H9 (cell line): ENCODE results near the gene MXI1. TPM values are rescaled to one million over a fixed set of nuclear protein-coding genes. Genes with fewer than 3 reads are reported as not detected.
A peak's percentile ranks its signal among the peaks of the same experiment; 100 is the strongest.

ENCODE experiments used
- DNase-seq: peaks from one replicate; pipeline ENCODE4 v3.0.0-alpha.2; 2017
- H2AFZ ChIP-seq: one replicate; pipeline ENCODE4 v1.6.1; 2013; ENCODE audit warnings: mild to moderate bottlenecking, low read length, control low read depth, moderate library complexity
- H2AK5ac ChIP-seq: 2 replicates; pipeline ENCODE4 v1.6.1; 2013; ENCODE audit warnings: low read length, control low read depth, mixed read lengths; ENCODE audit not compliant: insufficient read length
- H2BK120ac ChIP-seq: one replicate; pipeline ENCODE4 v1.6.1; 2013; ENCODE audit warnings: low read depth, mild to moderate bottlenecking, low read length, control low read depth, inconsistent platforms; ENCODE audit not compliant: poor library complexity, severe bottlenecking
- H2BK12ac ChIP-seq: 2 replicates; pipeline ENCODE4 v1.6.1; 2013; ENCODE audit warnings: low read length, control low read depth, mixed read lengths, low read depth; ENCODE audit not compliant: insufficient read length
- H2BK15ac ChIP-seq: 2 replicates; pipeline ENCODE4 v1.6.1; 2013; ENCODE audit warnings: low read depth, low read length, control low read depth
- H2BK20ac ChIP-seq: one replicate; pipeline ENCODE4 v1.6.1; 2013; ENCODE audit warnings: low read depth, mild to moderate bottlenecking, low read length, control low read depth, inconsistent platforms; ENCODE audit not compliant: poor library complexity, severe bottlenecking
- H2BK5ac ChIP-seq: 2 replicates; pipeline ENCODE4 v1.6.1; 2013; ENCODE audit warnings: low read length, control low read depth, mixed read lengths; ENCODE audit not compliant: insufficient read length
- H3K14ac ChIP-seq: 2 replicates; pipeline ENCODE4 v1.6.1; 2013; ENCODE audit warnings: low read length, control low read depth; ENCODE audit not compliant: insufficient read depth
- H3K18ac ChIP-seq: 2 replicates; pipeline ENCODE4 v1.6.1; 2013; ENCODE audit warnings: low read depth, mild to moderate bottlenecking, mixed read lengths, low read length, control low read depth; ENCODE audit not compliant: insufficient read length
- H3K23ac ChIP-seq: 2 replicates; pipeline ENCODE4 v1.6.1; 2013; ENCODE audit warnings: low read length, control low read depth, mixed read lengths, low read depth; ENCODE audit not compliant: insufficient read length
- H3K23me2 ChIP-seq: 2 replicates; pipeline ENCODE4 v1.6.1; 2013; ENCODE audit warnings: low read depth, mild to moderate bottlenecking, mixed read lengths, low read length, control low read depth; ENCODE audit not compliant: insufficient read length, poor library complexity, severe bottlenecking
- H3K27ac ChIP-seq: 2 replicates; pipeline ENCODE4 v1.5.1; 2013; ENCODE audit warnings: low read length, control low read depth, mixed read lengths, low read depth; ENCODE audit not compliant: insufficient read length
- H3K27me3 ChIP-seq: 2 replicates; pipeline ENCODE4 v1.6.1; 2013; ENCODE audit warnings: low read length, control low read depth, inconsistent platforms; ENCODE audit not compliant: insufficient read depth
- H3K4ac ChIP-seq: 2 replicates; pipeline ENCODE4 v1.6.1; 2013; ENCODE audit warnings: low read depth, mild to moderate bottlenecking, control low read depth, inconsistent platforms, low read length, moderate library complexity
- H3K4me1 ChIP-seq: 2 replicates; pipeline ENCODE4 v1.6.1; 2013; ENCODE audit warnings: low read length, control low read depth, inconsistent platforms; ENCODE audit not compliant: insufficient read depth
- H3K4me2 ChIP-seq: 2 replicates; pipeline ENCODE4 v1.6.1; 2013; ENCODE audit warnings: low read length, control low read depth, mixed read lengths; ENCODE audit not compliant: insufficient read length, insufficient read depth
- H3K56ac ChIP-seq: 2 replicates; pipeline ENCODE4 v1.6.1; 2013; ENCODE audit warnings: low read depth, mild to moderate bottlenecking, mixed read lengths, low read length, control low read depth; ENCODE audit not compliant: insufficient read length
- H3K79me1 ChIP-seq: 2 replicates; pipeline ENCODE4 v1.6.1; 2013; ENCODE audit warnings: low read depth, mild to moderate bottlenecking, moderate library complexity, low read length, control low read depth, inconsistent platforms; ENCODE audit not compliant: insufficient read depth, poor library complexity, severe bottlenecking
- H3K79me2 ChIP-seq: 2 replicates; pipeline ENCODE4 v1.6.1; 2013; ENCODE audit warnings: low read length, control low read depth, inconsistent platforms; ENCODE audit not compliant: insufficient read depth
- H3K9ac ChIP-seq: 2 replicates; pipeline ENCODE4 v1.6.1; 2013; ENCODE audit warnings: low read length, control low read depth, mixed read lengths; ENCODE audit not compliant: insufficient read length; ENCODE audit errors: extremely low read depth
- H3K9me3 ChIP-seq: one replicate; pipeline ENCODE4 v1.6.1; 2013; ENCODE audit warnings: low read depth, low read length, inconsistent platforms; ENCODE audit not compliant: control insufficient read depth
- H3T11ph ChIP-seq: one replicate; pipeline ENCODE4 v1.6.1; 2013; ENCODE audit warnings: mild to moderate bottlenecking, low read length, control low read depth, inconsistent platforms
- H4K20me1 ChIP-seq: one replicate; pipeline ENCODE4 v1.6.1; 2013; ENCODE audit not compliant: control insufficient read depth, insufficient read length, insufficient read depth
- H4K5ac ChIP-seq: 2 replicates; pipeline ENCODE4 v1.6.1; 2013; ENCODE audit warnings: low read depth, mild to moderate bottlenecking, mixed read lengths, low read length, control low read depth; ENCODE audit not compliant: insufficient read length
- H4K8ac ChIP-seq: replicated peaks from 2 replicates; pipeline ENCODE4 v1.6.1; 2013; ENCODE audit warnings: low read length, control low read depth, mixed read lengths, low read depth; ENCODE audit not compliant: insufficient read length
- H4K91ac ChIP-seq: 2 replicates; pipeline ENCODE4 v1.6.1; 2013; ENCODE audit warnings: low read depth, mild to moderate bottlenecking, moderate library complexity, mixed read lengths, low read length, control low read depth; ENCODE audit not compliant: insufficient read length
- H3K27ac Mint-ChIP-seq, 3 experiments: 2 replicates in 2 of 3; 3 replicates in 1 of 3; pipeline ENCODE4 v1.8.0; 2020 to 2021; ENCODE audit warnings: mixed read lengths in 3 of 3, mild to moderate bottlenecking in 1 of 3, moderate library complexity in 1 of 3
- H3K27me3 Mint-ChIP-seq: 2 replicates; pipeline ENCODE4 v1.8.0; 2021; ENCODE audit warnings: low read depth, mild to moderate bottlenecking, moderate library complexity, mixed read lengths
- H3K36me3 Mint-ChIP-seq, 3 experiments: 2 replicates in 2 of 3; 3 replicates in 1 of 3; pipeline ENCODE4 v1.8.0; 2020 to 2021; ENCODE audit warnings: low read depth in 3 of 3, mixed read lengths in 3 of 3; ENCODE audit not compliant: insufficient read depth in 1 of 3
- H3K4me1 Mint-ChIP-seq, 2 experiments: 2 replicates each; pipeline ENCODE4 v1.8.0; 2020; ENCODE audit warnings: mixed read lengths in 2 of 2
- H3K4me3 Mint-ChIP-seq, 2 experiments: 2 replicates in 1 of 2; 3 replicates in 1 of 2; pipeline ENCODE4 v1.8.0; 2020 to 2021; ENCODE audit warnings: mild to moderate bottlenecking in 2 of 2, mixed read lengths in 2 of 2, moderate library complexity in 1 of 2
- H3K9me3 Mint-ChIP-seq, 2 experiments: 2 replicates in 1 of 2; 3 replicates in 1 of 2; pipeline ENCODE4 v1.8.0; 2020; ENCODE audit warnings: mild to moderate bottlenecking in 2 of 2, mixed read lengths in 2 of 2, moderate library complexity in 1 of 2
- WGBS: extraction: QIAGEN DNeasy Blood & Tissue Kit; methylation state at CpG from one replicate; pipeline ENCODE4 v1.1.7; 2013; ENCODE audit warnings: missing lambda C conversion rate, low lambda C conversion rate, mixed read lengths; ENCODE audit not compliant: insufficient read length; ENCODE audit errors: extremely low coverage; 5-methylcytosine and 5-hydroxymethylcytosine counted together
- total RNA-seq: library from RNA; stranded (reverse); gene quantifications from 2 replicates; pipeline ENCODE4 v1.2.1, GENCODE V29; 2021
- TF ChIP-seq, protein P1 (sequence below): fragments of 200-600 bp; sonication (generic); conservative IDR thresholded peaks from 3 replicates; pipeline ENCODE4 v1.8.0; 2021; ENCODE audit warnings: antibody characterized with exemption, mild to moderate bottlenecking

The MXI1 gene
- total RNA-seq, 1 experiment from 2014 or later: 5.6 TPM

DNA sequence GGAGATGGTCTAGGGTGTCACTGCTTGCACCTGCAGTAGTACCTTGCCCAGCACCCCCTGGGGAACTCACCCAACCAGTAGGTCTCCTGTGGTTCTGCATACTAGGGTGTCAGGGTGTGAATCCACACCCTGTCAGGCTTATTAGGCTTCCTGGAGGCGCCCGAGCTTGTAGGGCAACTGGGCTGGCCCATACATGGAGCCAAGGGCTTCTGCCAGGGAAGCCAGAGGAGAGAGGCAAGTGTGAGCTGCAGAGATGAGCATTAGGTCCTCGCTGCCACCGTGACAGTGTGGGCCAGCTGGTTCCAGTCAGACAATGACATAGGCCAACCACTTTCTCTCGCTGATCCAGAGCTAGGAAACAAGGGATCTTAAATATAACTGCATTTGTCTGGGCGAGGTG lies 11.2 kb downstream of the MXI1 start:
- Histone ChIP-seq H3K79me1 (no peaks in the 10 kb centered on the region), H4K8ac (no peak overlapping the region), H3K23ac (no peak overlapping the region), H3K18ac (peak overlapping the region; percentile 0), H3K27me3 (no peaks in the 10 kb centered on the region), H3K9ac (no peak overlapping the region), H3K27ac (no peak overlapping the region), H2BK15ac (no peak overlapping the region), H2AK5ac (no peak overlapping the region), H3T11ph (no peak overlapping the region), H4K91ac (no peak overlapping the region), H2BK120ac (no peak overlapping the region), H3K79me2 (no peaks in the 10 kb centered on the region), H2BK20ac (no peak overlapping the region), H4K20me1 (no peaks in the 10 kb centered on the region), H3K23me2 (peaks cover 3% of the 10 kb centered on the region), H2BK5ac (no peak overlapping the region), H3K4me2 (no peak overlapping the region), H3K14ac (no peak overlapping the region), H2BK12ac (no peak overlapping the region), H3K4me1 (peaks cover 7% of the 10 kb centered on the region; the same call in 1 of the 2 replicates), H2AFZ (no peak overlapping the region), H3K4ac (no peak overlapping the region), H4K5ac (no peak overlapping the region), H3K56ac (no peak overlapping the region), H3K9me3 (no peaks in the 10 kb centered on the region)
- no peak for DNase-seq
- TF ChIP-seq, protein P1, sequence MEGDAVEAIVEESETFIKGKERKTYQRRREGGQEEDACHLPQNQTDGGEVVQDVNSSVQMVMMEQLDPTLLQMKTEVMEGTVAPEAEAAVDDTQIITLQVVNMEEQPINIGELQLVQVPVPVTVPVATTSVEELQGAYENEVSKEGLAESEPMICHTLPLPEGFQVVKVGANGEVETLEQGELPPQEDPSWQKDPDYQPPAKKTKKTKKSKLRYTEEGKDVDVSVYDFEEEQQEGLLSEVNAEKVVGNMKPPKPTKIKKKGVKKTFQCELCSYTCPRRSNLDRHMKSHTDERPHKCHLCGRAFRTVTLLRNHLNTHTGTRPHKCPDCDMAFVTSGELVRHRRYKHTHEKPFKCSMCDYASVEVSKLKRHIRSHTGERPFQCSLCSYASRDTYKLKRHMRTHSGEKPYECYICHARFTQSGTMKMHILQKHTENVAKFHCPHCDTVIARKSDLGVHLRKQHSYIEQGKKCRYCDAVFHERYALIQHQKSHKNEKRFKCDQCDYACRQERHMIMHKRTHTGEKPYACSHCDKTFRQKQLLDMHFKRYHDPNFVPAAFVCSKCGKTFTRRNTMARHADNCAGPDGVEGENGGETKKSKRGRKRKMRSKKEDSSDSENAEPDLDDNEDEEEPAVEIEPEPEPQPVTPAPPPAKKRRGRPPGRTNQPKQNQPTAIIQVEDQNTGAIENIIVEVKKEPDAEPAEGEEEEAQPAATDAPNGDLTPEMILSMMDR: no peak
- Mint-ChIP-seq H3K9me3 (no peaks in the 10 kb centered on the region), H3K4me1 (peaks cover 29 to 47% of the 10 kb centered on the region in 2 experiments), H3K27ac (no peak overlapping the region), H3K4me3 (no peak overlapping the region), H3K36me3 (no peaks in the 10 kb centered on the region; a peak in 1 of 7 replicates), H3K27me3 (peaks cover 75% of the 10 kb centered on the region)
- WGBS: no CpG with 5 or more reads among the region's 6 CpGs
